Activated naive CD8-positive, alpha-beta T cell treated with anti-CD3 and anti-CD28 coated beads, Interleukin-2, amount 10 ng/mL, durations not matched to agents 7 days and 5 days (primary cell): Measurements from ENCODE around the gene RHOU. TPM values are rescaled to one million over a fixed set of nuclear protein-coding genes. Genes with fewer than 3 reads are reported as not detected.
A peak's percentile ranks its signal among the peaks of the same experiment; 100 is the strongest.

ENCODE experiments used
- ATAC-seq: fragments of 150-1000 bp; cut with Tn5 transposase; one replicate; pipeline ENCODE4 v1.10.0; 2021; ENCODE audit warnings: low read depth, moderate library complexity
- POLR2A ChIA-PET: fragments of 350-600 bp; sonication (Branson Sonifier 250); formaldehyde crosslinking; loops from one replicate; lab custom pipeline; 2021; ENCODE audit warnings: antibody characterized with exemption; lab: Charles Lee
- DNase-seq: peaks from one replicate; pipeline ENCODE4 v3.0.0; 2021
- H3K27ac Mint-ChIP-seq: one replicate; pipeline ENCODE4 v1.8.0; 2022; ENCODE audit warnings: mild to moderate bottlenecking, mixed read lengths
- H3K27me3 Mint-ChIP-seq: one replicate; pipeline ENCODE4 v1.8.0; 2022; ENCODE audit warnings: mild to moderate bottlenecking, moderate library complexity, mixed read lengths
- H3K36me3 Mint-ChIP-seq: one replicate; pipeline ENCODE4 v1.8.0; 2021; ENCODE audit warnings: mild to moderate bottlenecking, mixed read lengths
- H3K4me1 Mint-ChIP-seq: one replicate; pipeline ENCODE4 v1.8.0; 2021; ENCODE audit warnings: mixed read lengths
- H3K4me3 Mint-ChIP-seq: one replicate; pipeline ENCODE4 v1.8.0; 2022; ENCODE audit warnings: mild to moderate bottlenecking, moderate library complexity, mixed read lengths
- H3K9me3 Mint-ChIP-seq: one replicate; pipeline ENCODE4 v1.8.0; 2021; ENCODE audit warnings: mixed read lengths
- total RNA-seq, 2 experiments: library from RNA; stranded (reverse); gene quantifications; one replicate each; pipeline ENCODE4 v1.2.3, GENCODE V29; 2021

The RHOU gene
- total RNA-seq, 2 experiments from 2014 or later, result 7.5 to 7.7 TPM

GRCh38 chr1:228723287-228723686 lies 12.0 kb upstream of the RHOU start:
- H3K9me3 Mint-ChIP-seq, result no peaks in the 10 kb centered on the region
- no peak overlapping the region for H3K4me3 Mint-ChIP-seq
- POLR2A ChIA-PET, result no interaction called here
- ATAC-seq (no peak), DNase-seq (no peak)
- no peaks in the 10 kb centered on the region for H3K36me3 Mint-ChIP-seq
- H3K27me3 Mint-ChIP-seq, result peaks cover 21% of the 10 kb centered on the region
- no peak overlapping the region for H3K27ac Mint-ChIP-seq
- no peaks in the 10 kb centered on the region for H3K4me1 Mint-ChIP-seq

GRCh38 chr1:228723921-228724320 lies 11.4 kb upstream of the RHOU start:
- H3K27ac Mint-ChIP-seq, result no peak overlapping the region
- DNase-seq (no peak), ATAC-seq (no peak)
- H3K36me3 Mint-ChIP-seq, result no peaks in the 10 kb centered on the region
- H3K27me3 Mint-ChIP-seq, result peaks cover 25% of the 10 kb centered on the region
- H3K4me3 Mint-ChIP-seq, result no peak overlapping the region
- POLR2A ChIA-PET, result no interaction called here
- no peaks in the 10 kb centered on the region for H3K9me3 Mint-ChIP-seq
- H3K4me1 Mint-ChIP-seq, result no peaks in the 10 kb centered on the region

- H3K27ac Mint-ChIP-seq, result no peak overlapping the region
- H3K9me3 Mint-ChIP-seq, result no peaks in the 10 kb centered on the region
- ATAC-seq (no peak), DNase-seq (no peak)
- POLR2A ChIA-PET, result no interaction called here
- H3K27me3 Mint-ChIP-seq, result peaks cover 30% of the 10 kb centered on the region
- H3K36me3 Mint-ChIP-seq, result no peaks in the 10 kb centered on the region
- no peaks in the 10 kb centered on the region for H3K4me1 Mint-ChIP-seq
- H3K4me3 Mint-ChIP-seq, result no peak overlapping the region
Observed at GRCh38 chr1:228725178-228725577, 10.1 kb upstream of the RHOU start.

DNA sequence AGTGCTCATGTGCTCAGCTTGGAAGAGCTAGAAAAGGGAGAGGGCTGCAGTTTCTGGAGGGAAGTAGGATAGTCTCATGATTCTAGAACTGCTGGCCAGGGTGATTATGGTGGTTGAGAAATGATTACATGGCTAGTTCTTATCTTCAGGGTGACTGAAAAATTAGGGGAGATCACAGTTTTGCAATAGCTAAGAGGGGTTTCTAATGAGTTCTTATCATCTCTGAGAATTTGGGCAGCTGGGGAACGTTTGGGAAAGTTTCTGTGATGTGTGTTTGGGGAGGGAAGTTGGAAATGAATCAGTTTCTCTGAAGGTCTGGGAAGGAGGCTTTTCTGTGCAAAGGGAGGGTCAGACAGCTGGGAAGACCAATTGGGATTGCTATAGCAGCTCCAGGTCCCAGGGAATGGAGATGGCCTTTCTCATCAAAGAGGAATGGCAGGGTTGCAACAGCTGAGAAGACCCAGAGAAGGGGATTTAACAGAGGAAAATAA lies 7.6 kb upstream of the RHOU start:
- DNase-seq (no peak), ATAC-seq (no peak)
- H3K4me3 Mint-ChIP-seq, result no peak overlapping the region
- peaks cover 38% of the 10 kb centered on the region for H3K27me3 Mint-ChIP-seq
- no peaks in the 10 kb centered on the region for H3K36me3 Mint-ChIP-seq
- H3K27ac Mint-ChIP-seq, result no peak overlapping the region
- no peaks in the 10 kb centered on the region for H3K4me1 Mint-ChIP-seq
- POLR2A ChIA-PET, result no interaction called here
- H3K9me3 Mint-ChIP-seq, result no peaks in the 10 kb centered on the region

DNA sequence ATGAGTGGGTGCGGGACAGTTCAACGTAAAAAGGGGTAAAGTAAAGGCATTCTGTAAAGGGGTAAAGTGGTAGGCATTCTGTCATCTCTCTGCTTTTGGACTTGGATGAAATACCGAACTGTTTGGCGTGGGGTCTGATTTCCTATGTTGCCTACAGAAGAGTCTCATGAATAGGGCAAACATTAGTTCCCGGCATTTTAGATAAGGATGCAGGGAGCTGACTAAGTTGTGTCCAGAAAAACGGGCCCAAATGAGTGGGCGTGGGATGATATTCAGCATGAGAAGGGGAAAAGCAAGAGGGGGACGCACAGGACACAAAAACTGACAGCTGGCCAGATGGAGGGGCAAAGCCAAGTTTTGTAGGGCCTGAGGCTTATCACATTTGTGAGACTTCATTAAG lies 2.9 kb upstream of the RHOU start:
- DNase-seq (no peak), ATAC-seq (no peak)
- Mint-ChIP-seq H3K4me3 (no peak overlapping the region), H3K4me1 (peaks cover 12% of the 10 kb centered on the region), H3K27me3 (peaks cover 34% of the 10 kb centered on the region), H3K9me3 (no peaks in the 10 kb centered on the region), H3K36me3 (no peaks in the 10 kb centered on the region), H3K27ac (no peak overlapping the region)
- POLR2A ChIA-PET, result no interaction called here

- ATAC-seq (no peak), DNase-seq (no peak)
- Mint-ChIP-seq H3K27ac (no peak overlapping the region), H3K4me3 (no peak overlapping the region), H3K36me3 (peaks cover 6% of the 10 kb centered on the region), H3K27me3 (peaks cover 28% of the 10 kb centered on the region), H3K4me1 (peaks cover 18% of the 10 kb centered on the region), H3K9me3 (no peaks in the 10 kb centered on the region)
- POLR2A ChIA-PET, result no interaction called here
Observed at GRCh38 chr1:228733576-228733975, 1.7 kb upstream of the RHOU start.

DNA sequence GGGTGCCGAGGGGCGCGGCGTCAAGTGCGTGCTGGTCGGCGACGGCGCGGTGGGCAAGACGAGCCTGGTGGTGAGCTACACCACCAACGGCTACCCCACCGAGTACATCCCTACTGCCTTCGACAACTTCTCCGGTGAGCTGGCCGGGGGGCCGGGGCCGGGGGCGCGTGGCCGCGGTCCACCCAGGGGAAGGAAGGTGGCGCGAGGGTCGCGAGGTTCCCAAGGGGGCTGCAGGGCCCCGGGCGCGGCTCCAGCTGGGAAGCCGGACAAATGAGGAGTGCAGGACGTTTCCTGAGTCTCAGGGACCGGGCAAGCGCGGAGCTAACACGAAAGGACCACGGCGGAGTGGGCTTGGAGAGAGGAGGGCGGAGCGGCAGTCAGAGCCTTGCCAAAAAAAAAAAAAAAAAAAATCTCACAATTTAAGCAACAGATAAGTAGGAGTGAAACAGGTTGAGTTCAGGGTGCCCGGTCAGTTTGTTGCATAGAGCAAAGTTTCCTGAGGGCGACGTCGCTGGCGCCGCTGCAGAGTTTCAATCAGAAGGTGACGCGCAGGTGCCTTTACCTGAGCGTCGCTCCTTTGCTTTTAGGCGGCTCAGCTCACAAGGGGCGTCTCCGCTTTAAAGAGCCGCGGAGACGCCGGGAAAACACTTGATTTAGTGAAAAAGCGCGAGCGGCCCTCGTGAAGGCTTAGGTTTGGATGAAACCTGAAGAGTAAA lies 750 bp downstream of the RHOU start:
- peaks cover 27% of the 10 kb centered on the region for H3K4me1 Mint-ChIP-seq
- DNase-seq, result peak; percentile 61
- H3K27ac Mint-ChIP-seq, result peak overlapping the region; percentile 75
- POLR2A ChIA-PET, result interaction anchor here (0.5 to 2.0 kb wide), 9 partner anchors 59 to 520 kb away, joined by 3 to 9 read pairs (median 4); no protein-coding TSS in a partner anchor
- peaks cover 16% of the 10 kb centered on the region for H3K27me3 Mint-ChIP-seq
- peak; percentile 15 for ATAC-seq
- H3K4me3 Mint-ChIP-seq, result peak overlapping the region; percentile 93
- peaks cover 16% of the 10 kb centered on the region for H3K36me3 Mint-ChIP-seq
- H3K9me3 Mint-ChIP-seq, result no peaks in the 10 kb centered on the region

DNA sequence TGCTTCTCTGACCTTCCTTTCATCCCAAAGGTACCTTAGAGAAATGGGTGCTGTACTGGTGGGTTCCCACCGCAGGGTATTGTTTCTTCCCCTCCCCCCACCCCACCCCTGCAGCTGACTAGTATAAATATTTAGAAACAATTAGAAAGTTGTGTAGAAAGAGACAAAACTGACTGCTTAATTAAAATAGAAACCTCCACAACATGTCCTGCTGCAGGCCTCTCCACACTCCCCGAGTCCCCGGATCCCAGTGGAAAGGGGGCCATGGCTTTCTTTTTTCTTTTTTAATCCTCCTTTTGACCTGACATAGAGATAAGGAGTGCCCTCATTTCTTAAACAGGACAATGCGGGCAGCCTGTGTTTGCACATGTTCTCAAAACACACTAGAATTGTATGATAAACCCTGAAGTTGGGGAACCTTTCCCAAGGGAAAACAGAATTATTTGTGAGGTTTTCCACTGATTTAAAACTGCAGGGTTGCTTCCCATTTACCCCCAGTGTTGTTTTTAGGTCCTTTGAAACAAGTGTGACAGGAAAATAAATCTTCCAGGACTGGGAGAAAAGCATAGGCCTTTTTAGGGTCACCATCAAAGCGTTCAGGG lies 1.7 kb downstream of the RHOU start:
- H3K4me1 Mint-ChIP-seq, result peaks cover 27% of the 10 kb centered on the region
- H3K4me3 Mint-ChIP-seq, result peak overlapping the region; percentile 93
- peaks cover 9% of the 10 kb centered on the region for H3K27me3 Mint-ChIP-seq
- ATAC-seq, result no peak
- H3K36me3 Mint-ChIP-seq, result peaks cover 16% of the 10 kb centered on the region
- peak overlapping the region; percentile 69 for H3K27ac Mint-ChIP-seq
- no peaks in the 10 kb centered on the region for H3K9me3 Mint-ChIP-seq
- no peak for DNase-seq
- POLR2A ChIA-PET, result interaction anchor here (0.5 to 1.0 kb wide), 2 partner anchors 424 to 466 kb away, joined by 3 to 5 read pairs; no protein-coding TSS in a partner anchor

- H3K27me3 Mint-ChIP-seq, result peaks cover 9% of the 10 kb centered on the region
- ATAC-seq (no peak), DNase-seq (no peak)
- no peak overlapping the region for H3K4me3 Mint-ChIP-seq
- H3K36me3 Mint-ChIP-seq, result peaks cover 21% of the 10 kb centered on the region
- no peaks in the 10 kb centered on the region for H3K9me3 Mint-ChIP-seq
- no peak overlapping the region for H3K27ac Mint-ChIP-seq
- POLR2A ChIA-PET, result interaction anchor here (0.5 kb wide), 1 partner anchor 70 kb away, joined by 3 read pairs; no protein-coding TSS in a partner anchor
- peaks cover 27% of the 10 kb centered on the region for H3K4me1 Mint-ChIP-seq
Observed at GRCh38 chr1:228737601-228738041, 2.3 kb downstream of the RHOU start.

DNA sequence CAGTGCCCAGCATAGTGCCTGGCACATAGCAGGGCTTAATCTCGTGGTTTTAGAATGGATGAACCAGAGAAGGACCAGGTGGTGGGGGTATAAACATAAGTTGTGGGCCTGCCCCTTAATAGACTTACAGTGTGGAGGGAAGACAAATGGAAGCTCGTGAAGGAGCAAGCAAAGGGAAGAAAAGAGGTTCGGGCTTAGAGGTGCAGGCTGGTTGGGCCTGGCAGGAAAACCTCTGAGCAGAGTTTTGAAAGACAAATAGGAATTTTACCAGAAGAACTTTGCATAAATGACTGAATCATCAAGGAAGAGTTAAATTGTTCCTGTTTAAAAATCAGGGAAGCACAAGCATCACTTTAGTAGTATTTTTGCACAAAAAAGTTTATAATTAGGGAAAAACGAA lies 4.5 kb downstream of the RHOU start:
- peaks cover 35% of the 10 kb centered on the region for H3K36me3 Mint-ChIP-seq

GRCh38 chr1:228740543-228741317 lies 5.5 kb downstream of the RHOU start:
- Mint-ChIP-seq H3K27ac (no peak overlapping the region), H3K27me3 (no peaks in the 10 kb centered on the region), H3K9me3 (no peaks in the 10 kb centered on the region), H3K4me1 (peaks cover 21% of the 10 kb centered on the region), H3K36me3 (peaks cover 36% of the 10 kb centered on the region), H3K4me3 (no peak overlapping the region)
- POLR2A ChIA-PET, result no interaction called here
- no peak for DNase-seq
- no peak for ATAC-seq

More for the DNA sequence above, 4.5 kb downstream of the RHOU start:
- H3K4me3 Mint-ChIP-seq, result no peak overlapping the region
- H3K27ac Mint-ChIP-seq, result no peak overlapping the region
- no peak for DNase-seq
- no peak for ATAC-seq
- POLR2A ChIA-PET, result no interaction called here
- no peaks in the 10 kb centered on the region for H3K9me3 Mint-ChIP-seq
- H3K4me1 Mint-ChIP-seq, result peaks cover 21% of the 10 kb centered on the region
- H3K27me3 Mint-ChIP-seq, result no peaks in the 10 kb centered on the region

DNA sequence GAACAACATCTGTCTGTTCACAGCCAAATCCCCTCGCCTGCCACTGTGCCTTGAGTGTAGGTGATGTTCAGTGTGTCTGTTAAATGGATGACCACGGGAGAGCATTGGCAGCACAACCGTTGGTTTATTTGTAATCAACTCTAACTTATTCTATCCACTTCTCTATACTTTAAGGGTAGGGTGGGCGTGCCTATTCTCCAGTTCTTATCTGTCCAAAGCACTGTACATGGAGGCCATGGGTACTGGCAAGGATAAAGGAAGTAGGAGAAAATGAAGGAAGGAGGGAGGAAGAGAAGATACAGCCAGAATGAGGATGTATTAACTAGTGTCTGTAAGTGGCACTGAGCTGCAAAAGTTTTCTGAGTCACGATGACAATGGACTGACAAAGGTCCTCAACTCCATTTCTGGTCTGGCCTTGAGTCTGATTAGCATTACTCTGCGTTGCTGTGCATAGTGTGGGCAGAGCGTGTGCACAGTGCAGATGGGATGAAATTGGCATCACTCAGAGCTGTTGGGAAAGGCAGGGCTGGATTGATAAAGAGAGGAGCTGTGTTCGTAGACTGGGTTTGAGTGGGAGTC lies 7.1 kb downstream of the RHOU start:
- no peak for DNase-seq
- H3K27ac Mint-ChIP-seq, result no peak overlapping the region
- peaks cover 36% of the 10 kb centered on the region for H3K36me3 Mint-ChIP-seq
- H3K4me1 Mint-ChIP-seq, result peaks cover 15% of the 10 kb centered on the region
- POLR2A ChIA-PET, result interaction anchor here (0.6 kb wide), 1 partner anchor 52 kb away, joined by 3 read pairs; no protein-coding TSS in a partner anchor
- H3K4me3 Mint-ChIP-seq, result no peak overlapping the region
- no peaks in the 10 kb centered on the region for H3K27me3 Mint-ChIP-seq
- H3K9me3 Mint-ChIP-seq, result no peaks in the 10 kb centered on the region
- no peak for ATAC-seq

GRCh38 chr1:228743405-228743804 lies 8.1 kb downstream of the RHOU start:
- no peak for DNase-seq
- Mint-ChIP-seq H3K27me3 (peaks cover 3% of the 10 kb centered on the region), H3K4me3 (no peak overlapping the region), H3K27ac (no peak overlapping the region), H3K36me3 (peaks cover 32% of the 10 kb centered on the region), H3K4me1 (peaks cover 12% of the 10 kb centered on the region), H3K9me3 (no peaks in the 10 kb centered on the region)
- ATAC-seq, result no peak
- POLR2A ChIA-PET, result interaction anchor here (0.6 kb wide), 1 partner anchor 51 kb away, joined by 3 read pairs; no protein-coding TSS in a partner anchor
